ENCODE measurements around the gene RHOA.

DNA sequence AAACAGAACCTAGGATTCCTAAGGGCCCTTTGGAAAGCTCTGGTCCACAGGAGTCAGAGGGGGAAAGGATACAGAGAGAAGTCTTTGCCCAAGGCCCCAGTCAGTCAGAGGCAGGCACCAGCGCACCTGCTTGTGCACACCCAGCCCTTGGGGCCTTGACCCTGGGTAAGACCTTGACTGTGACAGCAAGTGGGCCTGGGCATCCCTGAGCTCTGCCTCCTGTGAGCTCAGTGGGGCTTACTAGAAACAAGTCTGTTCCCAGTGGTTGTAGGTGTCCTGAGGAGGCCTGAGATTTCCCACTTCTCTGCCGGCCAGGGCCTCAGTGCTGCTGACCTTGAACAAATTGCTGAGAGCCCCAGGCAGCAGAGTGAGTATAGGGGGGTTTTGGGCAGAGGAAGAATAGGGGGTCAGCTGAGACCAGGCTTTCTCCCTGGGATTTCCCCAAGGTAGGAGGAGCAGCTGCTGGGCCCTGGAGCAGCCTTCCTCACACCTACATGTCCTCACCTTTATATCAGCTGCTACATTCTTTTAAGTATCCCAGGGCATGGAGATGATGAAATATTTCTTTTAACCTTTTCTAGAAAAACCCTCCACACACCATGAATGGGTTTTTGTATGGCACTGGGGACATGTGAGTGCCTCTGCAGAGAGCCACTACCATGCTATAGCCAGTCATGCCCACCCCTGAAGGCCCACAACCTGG lies 48.6 kb upstream of the RHOA start:
- TF ChIP-seq SPI1 (IDR thresholded peaks at IDR 0.05; ENCODE audit: borderline replicate concordance, low read depth) (no peak), POLR2AphosphoS5 (IDR thresholded peaks at IDR 0.05; ENCODE audit: low read depth) (no peak)
- TF ChIP-seq, protein P1, sequence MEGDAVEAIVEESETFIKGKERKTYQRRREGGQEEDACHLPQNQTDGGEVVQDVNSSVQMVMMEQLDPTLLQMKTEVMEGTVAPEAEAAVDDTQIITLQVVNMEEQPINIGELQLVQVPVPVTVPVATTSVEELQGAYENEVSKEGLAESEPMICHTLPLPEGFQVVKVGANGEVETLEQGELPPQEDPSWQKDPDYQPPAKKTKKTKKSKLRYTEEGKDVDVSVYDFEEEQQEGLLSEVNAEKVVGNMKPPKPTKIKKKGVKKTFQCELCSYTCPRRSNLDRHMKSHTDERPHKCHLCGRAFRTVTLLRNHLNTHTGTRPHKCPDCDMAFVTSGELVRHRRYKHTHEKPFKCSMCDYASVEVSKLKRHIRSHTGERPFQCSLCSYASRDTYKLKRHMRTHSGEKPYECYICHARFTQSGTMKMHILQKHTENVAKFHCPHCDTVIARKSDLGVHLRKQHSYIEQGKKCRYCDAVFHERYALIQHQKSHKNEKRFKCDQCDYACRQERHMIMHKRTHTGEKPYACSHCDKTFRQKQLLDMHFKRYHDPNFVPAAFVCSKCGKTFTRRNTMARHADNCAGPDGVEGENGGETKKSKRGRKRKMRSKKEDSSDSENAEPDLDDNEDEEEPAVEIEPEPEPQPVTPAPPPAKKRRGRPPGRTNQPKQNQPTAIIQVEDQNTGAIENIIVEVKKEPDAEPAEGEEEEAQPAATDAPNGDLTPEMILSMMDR (IDR thresholded peaks at IDR 0.05; ENCODE audit: insufficient read depth, low read length): no peak
